Activated CD4-positive, alpha-beta T cell treated with anti-CD3 and anti-CD28 coated beads, Interleukin-2, Interleukin-6, amounts not matched to agents 100 ng/mL and 50 ng/mL, durations not matched to agents 16 hours and 8 hours (primary cell): ENCODE measurements around the gene TRAPPC4.
"Not testable (repeated sequence)": the region's sequence is repeated elsewhere in the genome, so short reads cannot be mapped to it uniquely, and the experiment has no call there.

Experiments
- DNase-seq: peaks from one replicate; pipeline ENCODE4 v3.0.0-alpha.2; 2020

TRAPPC4 gene

GRCh38 chr11:119014209-119014924, 4.2 kb upstream of the TRAPPC4 start:
- no peak for DNase-seq

GRCh38 chr11:119015054-119015611, 3.4 kb upstream of the TRAPPC4 start:
- DNase-seq, result no peak

- DNase-seq, result no peak
Observed at GRCh38 chr11:119016216-119017009, 2.2 kb upstream of the TRAPPC4 start.

- DNase-seq, result not testable (repeated sequence)
Observed at GRCh38 chr11:119017377-119017776, 1.2 kb upstream of the TRAPPC4 start.

- DNase-seq, result no peak
Observed at GRCh38 chr11:119019996-119020395, 1.4 kb downstream of the TRAPPC4 start.

GRCh38 chr11:119021631-119022030, 3.1 kb downstream of the TRAPPC4 start:
- DNase-seq, result no peak

- no peak for DNase-seq
Observed at GRCh38 chr11:119023741-119024140, 5.2 kb downstream of the TRAPPC4 start.

- no peak for DNase-seq
Observed at GRCh38 chr11:119024430-119025098, 6.0 kb downstream of the TRAPPC4 start.

- DNase-seq, result no peak
Observed at GRCh38 chr11:119025099-119025473, 6.5 kb downstream of the TRAPPC4 start.

- DNase-seq, result no peak
Observed at GRCh38 chr11:119025541-119025940, 7.0 kb downstream of the TRAPPC4 start.

GRCh38 chr11:119025978-119026766, 7.6 kb downstream of the TRAPPC4 start:
- no peak for DNase-seq

GRCh38 chr11:119026970-119027369, 8.4 kb downstream of the TRAPPC4 start:
- no peak for DNase-seq

- no peak for DNase-seq
Observed at GRCh38 chr11:119027561-119028345, 9.2 kb downstream of the TRAPPC4 start.

- DNase-seq, result no peak
Observed at GRCh38 chr11:119028346-119029068, 9.9 kb downstream of the TRAPPC4 start.

- DNase-seq, result no peak
Observed at GRCh38 chr11:119029069-119029339, 10.4 kb downstream of the TRAPPC4 start.

- peak; percentile 37 for DNase-seq
Observed at GRCh38 chr11:119029340-119030028, 10.9 kb downstream of the TRAPPC4 start.

GRCh38 chr11:119030029-119030328, 11.4 kb downstream of the TRAPPC4 start:
- DNase-seq, result no peak

- peak; percentile 99 for DNase-seq
Observed at GRCh38 chr11:119030329-119031047, 11.9 kb downstream of the TRAPPC4 start, which contains the start of gene SLC37A4. Gene SLC37A4 (minus strand): TSS chr11:119030877.

- no peak for DNase-seq
Observed at GRCh38 chr11:119031912-119032280, 13.3 kb downstream of the TRAPPC4 start.

GRCh38 chr11:119033421-119033820, 14.9 kb downstream of the TRAPPC4 start:
- DNase-seq, result not testable (repeated sequence)
